Measurements from ENCODE around the gene TMOD2.

Gene TMOD2

DNA sequence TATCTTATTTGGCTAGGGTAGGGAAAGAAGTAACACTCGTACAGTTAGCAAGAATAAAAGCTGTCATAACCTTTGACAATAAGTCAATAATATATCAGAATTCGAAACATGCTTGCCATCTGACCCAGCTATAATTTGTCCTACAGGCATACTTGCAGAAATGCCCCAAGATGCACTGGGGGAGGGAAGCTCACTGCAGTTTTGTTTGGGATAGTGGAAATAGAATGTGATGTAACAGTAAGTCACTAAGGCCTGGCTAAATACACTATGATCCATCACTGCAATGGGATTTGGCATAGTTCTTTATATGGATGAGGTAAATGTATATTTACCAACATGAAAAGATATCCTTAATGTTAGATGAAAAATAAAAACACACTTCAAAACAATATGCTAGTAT lies 52.6 kb downstream of the TMOD2 start:
- TF ChIP-seq, protein P1, sequence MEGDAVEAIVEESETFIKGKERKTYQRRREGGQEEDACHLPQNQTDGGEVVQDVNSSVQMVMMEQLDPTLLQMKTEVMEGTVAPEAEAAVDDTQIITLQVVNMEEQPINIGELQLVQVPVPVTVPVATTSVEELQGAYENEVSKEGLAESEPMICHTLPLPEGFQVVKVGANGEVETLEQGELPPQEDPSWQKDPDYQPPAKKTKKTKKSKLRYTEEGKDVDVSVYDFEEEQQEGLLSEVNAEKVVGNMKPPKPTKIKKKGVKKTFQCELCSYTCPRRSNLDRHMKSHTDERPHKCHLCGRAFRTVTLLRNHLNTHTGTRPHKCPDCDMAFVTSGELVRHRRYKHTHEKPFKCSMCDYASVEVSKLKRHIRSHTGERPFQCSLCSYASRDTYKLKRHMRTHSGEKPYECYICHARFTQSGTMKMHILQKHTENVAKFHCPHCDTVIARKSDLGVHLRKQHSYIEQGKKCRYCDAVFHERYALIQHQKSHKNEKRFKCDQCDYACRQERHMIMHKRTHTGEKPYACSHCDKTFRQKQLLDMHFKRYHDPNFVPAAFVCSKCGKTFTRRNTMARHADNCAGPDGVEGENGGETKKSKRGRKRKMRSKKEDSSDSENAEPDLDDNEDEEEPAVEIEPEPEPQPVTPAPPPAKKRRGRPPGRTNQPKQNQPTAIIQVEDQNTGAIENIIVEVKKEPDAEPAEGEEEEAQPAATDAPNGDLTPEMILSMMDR (IDR thresholded peaks at IDR 0.05; ENCODE audit: control insufficient read depth, insufficient read depth, low read depth, low read length, missing control alignments): no peak
- DNase-seq (ENCODE audit: low read depth): no peak
- no peak overlapping the region for H3K4me3 ChIP-seq (ENCODE audit: control insufficient read depth, low read depth, low read length)

DNA sequence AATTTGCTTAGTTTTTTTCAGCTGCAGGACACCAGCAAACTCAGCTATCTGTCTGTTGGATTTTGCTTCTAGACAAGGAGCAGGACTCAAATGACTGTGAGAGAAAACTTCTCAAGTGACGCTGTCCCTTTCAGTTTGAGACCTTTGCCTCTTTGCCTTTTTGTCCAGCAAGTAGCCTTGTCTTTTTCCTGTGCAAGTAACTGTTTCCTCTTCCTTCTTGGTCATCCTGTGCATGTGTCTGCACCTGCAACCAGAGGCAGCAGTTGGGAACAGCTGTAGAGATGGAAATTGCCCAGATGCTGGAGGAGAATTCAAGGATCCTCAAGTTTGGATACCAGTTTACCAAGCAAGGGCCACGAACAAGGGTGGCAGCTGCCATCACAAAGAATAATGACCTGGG lies 54.7 kb downstream of the TMOD2 start:
- DNase-seq (ENCODE audit: low read depth): no peak
- no peak overlapping the region for H3K4me3 ChIP-seq (ENCODE audit: control insufficient read depth, low read depth, low read length)
- TF ChIP-seq, protein P1 (IDR thresholded peaks at IDR 0.05; ENCODE audit: control insufficient read depth, insufficient read depth, low read depth, low read length, missing control alignments): no peak

DNA sequence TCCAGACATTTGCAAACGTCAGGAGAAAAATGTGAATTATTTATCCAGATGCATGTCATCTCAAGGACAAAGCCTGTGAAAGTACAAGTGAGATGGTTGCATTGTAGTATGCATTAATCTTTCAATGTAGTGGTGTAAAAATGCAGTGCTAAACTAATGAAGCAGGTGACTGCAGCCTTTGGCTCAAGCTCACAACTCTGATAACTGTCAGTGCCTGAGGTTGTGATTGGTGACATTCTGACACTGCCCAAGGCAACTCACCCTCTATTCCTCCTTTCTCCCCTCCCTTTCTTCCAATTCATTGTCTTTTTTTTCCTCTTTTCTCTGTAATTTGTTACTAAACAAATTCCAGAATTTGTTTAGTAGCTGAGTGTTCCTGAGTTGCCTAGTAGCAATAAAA lies 58.1 kb downstream of the TMOD2 start:
- H3K4me3 ChIP-seq (ENCODE audit: control insufficient read depth, low read depth, low read length): no peak overlapping the region
- TF ChIP-seq, protein P1 (IDR thresholded peaks at IDR 0.05; ENCODE audit: control insufficient read depth, insufficient read depth, low read depth, low read length, missing control alignments): no peak
- no peak for DNase-seq (ENCODE audit: low read depth)

DNA sequence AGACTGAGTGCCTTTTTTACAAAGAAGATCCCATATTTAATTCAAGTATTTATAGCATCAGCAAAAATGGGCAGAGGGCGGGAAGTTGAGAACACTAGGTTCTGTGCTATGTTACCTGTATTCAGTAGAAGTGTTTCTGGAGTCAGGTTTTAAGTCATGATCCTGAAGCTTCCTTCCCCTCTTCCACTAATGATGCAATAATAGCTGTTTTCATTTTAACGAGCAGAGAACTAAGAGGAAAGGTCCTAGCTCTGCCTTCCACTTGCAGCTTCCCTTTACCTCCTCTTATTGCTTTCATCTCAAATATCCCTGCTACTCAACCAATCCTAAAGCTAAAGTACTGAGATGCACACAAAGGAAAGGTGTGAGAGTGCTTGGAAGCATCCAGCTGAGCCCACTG lies 61.2 kb downstream of the TMOD2 start:
- TF ChIP-seq, protein P1 (IDR thresholded peaks at IDR 0.05; ENCODE audit: control insufficient read depth, insufficient read depth, low read depth, low read length, missing control alignments): no peak
- no peak for DNase-seq (ENCODE audit: low read depth)
- H3K4me3 ChIP-seq (ENCODE audit: control insufficient read depth, low read depth, low read length): no peak overlapping the region

DNA sequence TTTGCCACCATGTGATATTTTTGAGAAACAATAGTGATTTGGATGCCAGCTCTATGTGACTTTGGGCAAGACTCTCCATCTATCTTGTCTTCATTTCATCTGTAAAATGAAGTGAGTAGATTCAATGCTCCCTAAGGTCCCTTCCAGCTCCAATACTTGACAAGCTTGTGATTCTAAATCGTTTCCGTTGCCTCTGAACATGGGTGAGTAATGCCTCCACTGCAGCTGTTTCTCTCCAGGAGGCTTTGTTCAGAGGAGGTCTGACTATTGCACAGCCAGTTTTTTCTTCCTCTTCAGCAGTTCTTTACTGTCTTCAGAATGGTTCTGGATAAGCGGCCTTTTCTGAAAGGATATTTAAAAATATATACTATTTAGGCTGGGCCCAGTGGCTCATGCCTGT lies 63.2 kb downstream of the TMOD2 start:
- H3K4me3 ChIP-seq (ENCODE audit: control insufficient read depth, low read depth, low read length): no peak overlapping the region
- TF ChIP-seq, protein P1 (IDR thresholded peaks at IDR 0.05; ENCODE audit: control insufficient read depth, insufficient read depth, low read depth, low read length, missing control alignments): no peak
- no peak for DNase-seq (ENCODE audit: low read depth)

DNA sequence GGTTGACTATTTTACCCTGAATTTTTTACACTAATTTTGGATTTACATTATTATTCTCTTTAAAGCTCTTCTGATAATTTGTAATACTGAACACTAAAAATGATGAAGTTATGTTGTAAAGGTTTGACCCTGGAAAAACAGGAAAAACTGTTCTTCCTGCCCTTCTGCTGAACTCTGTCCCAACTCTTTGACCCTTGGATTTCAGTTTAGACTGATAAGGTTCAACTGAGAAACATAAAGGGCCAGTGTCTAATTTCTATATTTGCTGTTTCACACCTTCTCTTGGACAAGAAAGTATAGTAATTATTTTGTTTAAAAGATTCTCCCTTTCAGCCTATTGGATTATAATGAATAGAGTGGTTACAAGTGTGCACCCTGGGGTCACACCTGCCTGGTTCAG lies 65.2 kb downstream of the TMOD2 start:
- DNase-seq (ENCODE audit: low read depth): no peak

More for the DNA sequence above, 65.2 kb downstream of the TMOD2 start:
- TF ChIP-seq, protein P1 (IDR thresholded peaks at IDR 0.05; ENCODE audit: control insufficient read depth, insufficient read depth, low read depth, low read length, missing control alignments): no peak
- no peak overlapping the region for H3K4me3 ChIP-seq (ENCODE audit: control insufficient read depth, low read depth, low read length)

All from AG09309 (cell line).